LNCaP clone FGC (cell line): ENCODE measurements around the gene CERKL.

Experiments used
- DNase-seq: peaks from one replicate; pipeline ENCODE4 v3.0.0-alpha.2; 2011; ENCODE audit warnings: low read depth
- H3K4me3 ChIP-seq: 2 replicates; pipeline ENCODE4 v1.5.1; 2011; ENCODE audit warnings: mild to moderate bottlenecking, low read depth, low read length, control low read depth
- CTCF ChIP-seq: IDR thresholded peaks from 2 replicates; pipeline ENCODE4 v1.5.1; 2012; ENCODE audit warnings: mild to moderate bottlenecking; ENCODE audit not compliant: control insufficient read depth, insufficient read depth; ENCODE audit errors: extremely low read depth

Gene CERKL

DNA sequence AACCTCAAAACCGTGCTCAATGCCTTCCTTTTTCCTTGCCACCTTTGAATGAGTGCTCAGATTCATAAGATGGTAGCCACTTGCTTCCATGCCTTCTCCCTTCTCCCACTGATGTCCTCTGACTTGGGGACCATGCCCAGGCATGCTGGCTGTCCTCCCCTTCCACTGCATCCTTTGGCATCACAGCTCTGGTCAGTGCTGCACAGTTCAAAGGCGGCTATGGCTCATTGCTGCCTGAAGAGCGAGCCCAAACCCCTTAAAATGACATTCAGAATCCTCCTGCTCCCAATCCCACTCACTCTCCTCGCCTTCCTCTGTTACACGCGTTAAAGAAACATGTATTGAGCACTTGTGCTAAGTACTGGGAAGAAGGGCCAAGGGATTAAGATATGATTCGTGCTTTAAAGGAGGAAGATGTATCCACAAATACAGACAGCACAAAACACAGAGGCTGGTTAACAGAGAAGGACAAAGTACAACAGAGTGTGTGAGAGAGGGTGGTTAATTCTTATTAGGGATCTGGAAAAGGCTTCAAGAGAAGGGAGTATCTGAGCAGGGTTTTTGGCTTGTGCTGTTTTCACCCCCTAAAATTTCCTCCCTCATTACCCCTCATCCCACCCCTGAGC lies 81.8 kb downstream of the CERKL start:
- no peak for DNase-seq
- no peak overlapping the region for H3K4me3 ChIP-seq

DNA sequence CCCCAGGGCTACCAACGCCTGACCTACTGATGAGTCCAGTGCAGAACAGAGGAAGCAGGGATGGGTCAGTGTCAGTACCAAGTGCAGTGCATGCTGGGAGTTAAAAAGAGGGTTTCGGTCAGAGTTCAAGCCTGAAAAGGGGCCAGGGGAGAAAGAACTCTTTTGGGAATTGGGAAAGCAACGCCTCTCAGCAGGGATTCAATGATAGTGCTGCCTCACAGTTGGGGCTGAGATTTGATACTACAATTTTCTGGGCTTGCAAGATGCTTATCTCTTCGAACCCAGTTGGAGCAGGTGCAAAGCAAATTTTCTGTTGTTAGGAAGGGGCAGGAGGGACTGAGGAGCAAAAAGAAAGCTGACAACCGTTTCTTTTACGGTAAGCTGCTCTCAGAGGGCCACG lies 82.6 kb downstream of the CERKL start:
- DNase-seq: no peak
- no peak overlapping the region for H3K4me3 ChIP-seq
- TF ChIP-seq CTCF: no peak

More for the DNA sequence above, 81.8 kb downstream of the CERKL start:
- TF ChIP-seq CTCF: no peak

- H3K4me3 ChIP-seq: no peak overlapping the region
- DNase-seq: peak; percentile 6
- peak; percentile 60 for TF ChIP-seq CTCF
Measured at GRCh38 chr2:181573140-181573736, 83.7 kb downstream of the CERKL start.

DNA sequence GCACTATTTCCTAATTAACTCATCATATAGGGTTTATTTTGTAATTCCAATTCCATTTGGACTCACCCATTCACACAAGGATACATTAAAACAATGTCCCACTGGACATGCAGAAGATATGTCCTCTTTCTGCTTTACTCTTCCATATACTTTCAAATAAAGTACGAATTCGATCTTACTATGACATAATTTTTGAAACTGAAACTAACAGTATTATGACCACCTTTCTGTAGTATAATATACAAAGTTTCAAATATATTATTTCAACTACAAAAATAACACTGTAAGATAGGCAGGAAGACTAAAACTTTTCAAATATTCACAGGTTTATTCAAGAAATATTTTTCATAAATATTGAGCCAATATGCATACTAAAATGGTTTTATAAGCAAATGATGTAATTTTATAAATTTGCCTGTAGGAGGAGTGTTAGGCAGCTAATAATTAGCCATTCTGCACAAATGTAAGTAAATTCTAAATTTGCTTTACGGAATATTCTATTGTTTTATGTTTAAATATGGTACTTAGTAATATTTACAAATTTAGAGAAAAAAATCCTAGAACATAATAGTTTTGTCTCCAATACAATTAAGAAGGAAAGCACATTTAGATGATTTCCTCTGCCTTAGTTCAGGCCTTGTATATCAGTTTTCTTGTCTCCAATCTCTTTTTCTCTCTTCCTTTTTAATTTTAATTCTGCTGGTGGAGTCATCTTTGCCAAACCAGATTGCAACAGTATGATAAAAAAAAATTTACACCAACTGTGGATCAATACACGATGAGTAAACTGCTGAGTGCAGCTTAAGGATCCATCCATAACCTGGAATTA lies 85.9 kb downstream of the CERKL start:
- TF ChIP-seq CTCF: 0 out of 2 replicates have a peak, but pooled peaks have one; percentile 16
- DNase-seq: no peak
- no peak overlapping the region for H3K4me3 ChIP-seq

DNA sequence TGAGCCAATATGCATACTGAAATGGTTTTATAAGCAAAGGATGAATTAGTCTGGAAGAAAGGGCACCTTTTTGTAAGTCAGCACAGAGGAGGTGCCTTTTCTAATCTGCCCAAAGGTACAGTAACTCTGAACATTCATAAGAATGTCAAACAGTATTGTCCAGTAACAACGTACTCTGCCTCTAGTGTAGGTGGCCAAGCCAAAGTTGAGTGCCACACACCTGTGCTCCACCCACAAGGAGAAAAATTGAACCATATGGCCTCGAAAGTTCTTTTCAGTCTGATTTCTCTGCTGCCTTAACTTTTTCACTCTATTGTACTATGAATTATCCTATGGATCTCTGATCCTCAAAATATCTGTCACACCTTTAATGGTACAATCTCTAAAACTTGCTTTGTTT lies 86.8 kb downstream of the CERKL start:
- H3K4me3 ChIP-seq: no peak overlapping the region
- DNase-seq: no peak
- no peak for TF ChIP-seq CTCF

- no peak overlapping the region for H3K4me3 ChIP-seq
- TF ChIP-seq CTCF: no peak
- DNase-seq: no peak
Measured at GRCh38 chr2:181566334-181567032, 90.4 kb downstream of the CERKL start.
